K562 (cell line): ENCODE data around the gene PRUNE1. TPM values are rescaled to one million over a fixed set of nuclear protein-coding genes. Genes with fewer than 3 reads are reported as not detected.

Source experiments
- NFXL1 ChIP-seq: fragments of 450-650 bp; formaldehyde crosslinking; IDR thresholded peaks from 2 replicates; pipeline ENCODE4 v1.4.0; 2021; ENCODE audit warnings: mild to moderate bottlenecking
- SP1 ChIP-seq: sonication (generic); formaldehyde crosslinking; IDR thresholded peaks from 2 replicates; pipeline ENCODE4 v1.8.1; 2022; ENCODE audit warnings: mild to moderate bottlenecking, missing genetic modification reagents
- TEAD1 ChIP-seq, 2 experiments: fragments of 450-650 bp in 1 of 2; sonication (generic) in 1 of 2; formaldehyde crosslinking; IDR thresholded peaks; 2 replicates each; pipeline versions ENCODE4 v1.4.0 to v1.8.0; 2020 to 2022; ENCODE audit warnings: mild to moderate bottlenecking in 2 of 2, missing genetic modification reagents in 1 of 2
- ZBTB40 ChIP-seq, 2 experiments: fragments of 450-650 bp in 1 of 2; sonication (generic) in 1 of 2; formaldehyde crosslinking in 1 of 2; IDR thresholded peaks; 2 replicates each; pipeline versions ENCODE4 v1.7.1 to v1.9.0; 2016 to 2022; ENCODE audit warnings: inconsistent platforms in 1 of 2, mild to moderate bottlenecking in 1 of 2, missing genetic modification reagents in 1 of 2
- ZNF212 ChIP-seq: fragments of 450-650 bp; formaldehyde crosslinking; IDR thresholded peaks from 2 replicates; pipeline ENCODE4 v1.4.0; 2020; ENCODE audit warnings: mild to moderate bottlenecking
- polyA plus RNA-seq, 8 experiments: library from polyadenylated mRNA; depleted of rRNA in 4 of 8; stranded (reverse) in 5 of 8; unstranded in 3 of 8; fragments of >200 nt; fragmentation: Nextera tagmentation in 2 of 8; fragmentation: Illumina TruSeq in 1 of 8; extraction: Ambion mirVana in 2 of 8; extraction: Trizol in 1 of 8; gene quantifications; 2 replicates each; pipeline versions ENCODE4 v1.2.1 to v1.2.3, GENCODE V29; 2011 to 2014; ENCODE audit warnings: inconsistent platforms in 1 of 8, missing spikeins in 1 of 8
- total RNA-seq, 7 experiments: library from RNA; depleted of rRNA in 6 of 7; stranded (reverse); fragments of >200 nt in 6 of 7; fragmentation: Illumina TruSeq in 2 of 7; extraction: Trizol in 2 of 7; gene quantifications; 2 replicates each; pipeline versions ENCODE4 v1.2.1 to v1.2.3, GENCODE V29; 2011 to 2021; ENCODE audit warnings: low replicate concordance in 1 of 7
- TF ChIP-seq, protein P1 (sequence below): IDR thresholded peaks from 2 replicates; pipeline ENCODE4 v1.6.1; 2012; ENCODE audit warnings: low read depth, low read length, improper control_type of control experiment, borderline replicate concordance
- TF ChIP-seq, protein P2 (sequence below): fragments of 250-450 bp; sonication (Bioruptor Pico); IDR thresholded peaks from 2 replicates; pipeline ENCODE4 v1.4.0; 2020; ENCODE audit warnings: mild to moderate bottlenecking, moderate library complexity
- TF ChIP-seq, protein P3 (sequence below): sonication (generic); formaldehyde crosslinking; IDR thresholded peaks from 2 replicates; pipeline ENCODE4 v1.8.1; 2023; ENCODE audit warnings: mild to moderate bottlenecking, missing genetic modification reagents
- TF ChIP-seq, protein P4 (sequence below): fragments of 450-650 bp; formaldehyde crosslinking; IDR thresholded peaks from 2 replicates; pipeline ENCODE4 v1.4.0; 2022; ENCODE audit warnings: mild to moderate bottlenecking, moderate library complexity

The PRUNE1 gene
- total and polyA plus RNA-seq, 9 of the 15 experiments (the other 6 are each of a cell fraction or from before 2014, with no cell fraction given) = 16.7 to 48.3 (median 26.2) TPM

GRCh38 chr1:150976879-150977694 is 31.2 kb upstream of the PRUNE1 start (continued):
- TF ChIP-seq, protein P1, sequence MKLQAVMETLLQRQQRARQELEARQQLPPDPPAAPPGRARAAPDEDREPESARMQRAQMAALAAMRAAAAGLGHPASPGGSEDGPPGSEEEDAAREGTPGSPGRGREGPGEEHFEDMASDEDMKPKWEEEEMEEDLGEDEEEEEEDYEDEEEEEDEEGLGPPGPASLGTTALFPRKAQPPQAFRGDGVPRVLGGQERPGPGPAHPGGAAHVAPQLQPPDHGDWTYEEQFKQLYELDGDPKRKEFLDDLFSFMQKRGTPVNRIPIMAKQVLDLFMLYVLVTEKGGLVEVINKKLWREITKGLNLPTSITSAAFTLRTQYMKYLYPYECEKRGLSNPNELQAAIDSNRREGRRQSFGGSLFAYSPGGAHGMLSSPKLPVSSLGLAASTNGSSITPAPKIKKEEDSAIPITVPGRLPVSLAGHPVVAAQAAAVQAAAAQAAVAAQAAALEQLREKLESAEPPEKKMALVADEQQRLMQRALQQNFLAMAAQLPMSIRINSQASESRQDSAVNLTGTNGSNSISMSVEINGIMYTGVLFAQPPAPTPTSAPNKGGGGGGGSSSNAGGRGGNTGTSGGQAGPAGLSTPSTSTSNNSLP = peak; percentile 34; the same call in 1 of the 2 replicates
- TF ChIP-seq TEAD1 (CRISPR knock-in tag; IDR thresholded peaks at IDR 0.05) (no peak), SP1 (no peak), ZBTB40 (IDR thresholded peaks at IDR 0.05) (peak; percentile 38; the same call in 1 of the 2 replicates), ZBTB40 (CRISPR knock-in tag; IDR thresholded peaks at IDR 0.05) (no peak), NFXL1 (no peak), ZNF212 (CRISPR knock-in tag) (no peak)
- TF ChIP-seq, protein P2, sequence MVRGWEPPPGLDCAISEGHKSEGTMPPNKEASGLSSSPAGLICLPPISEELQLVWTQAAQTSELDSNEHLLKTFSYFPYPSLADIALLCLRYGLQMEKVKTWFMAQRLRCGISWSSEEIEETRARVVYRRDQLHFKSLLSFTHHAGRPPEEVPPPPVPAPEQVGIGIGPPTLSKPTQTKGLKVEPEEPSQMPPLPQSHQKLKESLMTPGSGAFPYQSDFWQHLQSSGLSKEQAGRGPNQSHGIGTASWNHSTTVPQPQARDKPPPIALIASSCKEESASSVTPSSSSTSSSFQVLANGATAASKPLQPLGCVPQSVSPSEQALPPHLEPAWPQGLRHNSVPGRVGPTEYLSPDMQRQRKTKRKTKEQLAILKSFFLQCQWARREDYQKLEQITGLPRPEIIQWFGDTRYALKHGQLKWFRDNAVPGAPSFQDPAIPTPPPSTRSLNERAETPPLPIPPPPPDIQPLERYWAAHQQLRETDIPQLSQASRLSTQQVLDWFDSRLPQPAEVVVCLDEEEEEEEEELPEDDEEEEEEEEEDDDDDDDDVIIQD (CRISPR knock-in tag) = no peak
- TF ChIP-seq, protein P3, sequence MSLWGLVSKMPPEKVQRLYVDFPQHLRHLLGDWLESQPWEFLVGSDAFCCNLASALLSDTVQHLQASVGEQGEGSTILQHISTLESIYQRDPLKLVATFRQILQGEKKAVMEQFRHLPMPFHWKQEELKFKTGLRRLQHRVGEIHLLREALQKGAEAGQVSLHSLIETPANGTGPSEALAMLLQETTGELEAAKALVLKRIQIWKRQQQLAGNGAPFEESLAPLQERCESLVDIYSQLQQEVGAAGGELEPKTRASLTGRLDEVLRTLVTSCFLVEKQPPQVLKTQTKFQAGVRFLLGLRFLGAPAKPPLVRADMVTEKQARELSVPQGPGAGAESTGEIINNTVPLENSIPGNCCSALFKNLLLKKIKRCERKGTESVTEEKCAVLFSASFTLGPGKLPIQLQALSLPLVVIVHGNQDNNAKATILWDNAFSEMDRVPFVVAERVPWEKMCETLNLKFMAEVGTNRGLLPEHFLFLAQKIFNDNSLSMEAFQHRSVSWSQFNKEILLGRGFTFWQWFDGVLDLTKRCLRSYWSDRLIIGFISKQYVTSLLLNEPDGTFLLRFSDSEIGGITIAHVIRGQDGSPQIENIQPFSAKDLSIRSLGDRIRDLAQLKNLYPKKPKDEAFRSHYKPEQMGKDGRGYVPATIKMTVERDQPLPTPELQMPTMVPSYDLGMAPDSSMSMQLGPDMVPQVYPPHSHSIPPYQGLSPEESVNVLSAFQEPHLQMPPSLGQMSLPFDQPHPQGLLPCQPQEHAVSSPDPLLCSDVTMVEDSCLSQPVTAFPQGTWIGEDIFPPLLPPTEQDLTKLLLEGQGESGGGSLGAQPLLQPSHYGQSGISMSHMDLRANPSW (CRISPR knock-in tag) = 0 out of 2 replicates have a peak, but pooled peaks have one; percentile 12
- TF ChIP-seq, protein P4, sequence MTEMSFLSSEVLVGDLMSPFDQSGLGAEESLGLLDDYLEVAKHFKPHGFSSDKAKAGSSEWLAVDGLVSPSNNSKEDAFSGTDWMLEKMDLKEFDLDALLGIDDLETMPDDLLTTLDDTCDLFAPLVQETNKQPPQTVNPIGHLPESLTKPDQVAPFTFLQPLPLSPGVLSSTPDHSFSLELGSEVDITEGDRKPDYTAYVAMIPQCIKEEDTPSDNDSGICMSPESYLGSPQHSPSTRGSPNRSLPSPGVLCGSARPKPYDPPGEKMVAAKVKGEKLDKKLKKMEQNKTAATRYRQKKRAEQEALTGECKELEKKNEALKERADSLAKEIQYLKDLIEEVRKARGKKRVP (CRISPR knock-in tag) = no peak
